ENCODE results near the gene PDE4D. TPM values are rescaled to one million over a fixed set of nuclear protein-coding genes. Genes with fewer than 3 reads are reported as not detected.

PDE4D gene
- total and polyA plus RNA-seq, 2 experiments from 2014 or later: 4.3 to 9.7 TPM

GRCh38 chr5:59169081-59169767 lies 724.3 kb downstream of the PDE4D start:
- H3K27ac ChIP-seq: no peak overlapping the region
- H3K79me2 ChIP-seq (ENCODE audit: insufficient read depth): no peaks in the 10 kb centered on the region
- no peak overlapping the region for H3K4me2 ChIP-seq (ENCODE audit: unreplicated experiment)
- WGBS, 2 experiments (ENCODE audit: low coverage in 1 of 2, low lambda C conversion rate in 2 of 2, missing lambda C conversion rate in 2 of 2): 39 to 43% methylated on average over 7 of the region's 7 CpGs
- no peak overlapping the region for H3K4me3 ChIP-seq
- peaks cover 7% of the 10 kb centered on the region for H3F3A ChIP-seq (ENCODE audit: insufficient read depth)
- no peaks in the 10 kb centered on the region for H3K9me2 ChIP-seq (ENCODE audit: insufficient read depth)
- H2AFZ ChIP-seq: no peak overlapping the region
- no peaks in the 10 kb centered on the region for H3K9me3 ChIP-seq (ENCODE audit: low read depth)
- in situ Hi-C loops (cut with MboI): no loop called here
- TF ChIP-seq EZH2 (IDR thresholded peaks at IDR 0.05; ENCODE audit: insufficient read depth, poor library complexity, severe bottlenecking) (no peak), EZH2phosphoT487 (IDR thresholded peaks at IDR 0.05; ENCODE audit: insufficient read depth, low read depth) (no peak)
- peaks cover 7% of the 10 kb centered on the region for H3K4me1 ChIP-seq (ENCODE audit: insufficient read depth)
- no peak for DNase-seq
- no peaks in the 10 kb centered on the region for H3K27me3 ChIP-seq (replicated peaks; ENCODE audit: insufficient read depth)
- no peaks in the 10 kb centered on the region for H3K36me3 ChIP-seq (ENCODE audit: low read depth)
- H4K20me1 ChIP-seq (ENCODE audit: insufficient read depth): no peaks in the 10 kb centered on the region
- H3K9ac ChIP-seq: no peak overlapping the region

GRCh38 chr5:59168067-59168466 lies 725.5 kb downstream of the PDE4D start:
- H3F3A ChIP-seq (ENCODE audit: insufficient read depth): peaks cover 14% of the 10 kb centered on the region
- H2AFZ ChIP-seq: no peak overlapping the region
- peaks cover 14% of the 10 kb centered on the region for H3K4me1 ChIP-seq (ENCODE audit: insufficient read depth)
- H3K9me2 ChIP-seq (ENCODE audit: insufficient read depth): no peaks in the 10 kb centered on the region
- H3K4me2 ChIP-seq (ENCODE audit: unreplicated experiment): no peak overlapping the region
- no peaks in the 10 kb centered on the region for H3K79me2 ChIP-seq (ENCODE audit: insufficient read depth)
- WGBS, 2 experiments (ENCODE audit: low coverage in 1 of 2, low lambda C conversion rate in 2 of 2, missing lambda C conversion rate in 2 of 2): 77% methylated on average over 6 of the region's 6 CpGs
- H3K36me3 ChIP-seq (ENCODE audit: low read depth): no peaks in the 10 kb centered on the region
- no peak overlapping the region for H3K9ac ChIP-seq
- TF ChIP-seq EZH2phosphoT487 (IDR thresholded peaks at IDR 0.05; ENCODE audit: insufficient read depth, low read depth): no peak
- TF ChIP-seq EZH2 (IDR thresholded peaks at IDR 0.05; ENCODE audit: insufficient read depth, poor library complexity, severe bottlenecking): no peak
- no peak overlapping the region for H3K4me3 ChIP-seq
- no peaks in the 10 kb centered on the region for H3K27me3 ChIP-seq (replicated peaks; ENCODE audit: insufficient read depth)
- H3K27ac ChIP-seq: no peak overlapping the region
- in situ Hi-C loops (cut with MboI): no loop called here
- DNase-seq: no peak
- H4K20me1 ChIP-seq (ENCODE audit: insufficient read depth): no peaks in the 10 kb centered on the region
- H3K9me3 ChIP-seq (ENCODE audit: low read depth): no peaks in the 10 kb centered on the region

GRCh38 chr5:59164041-59164830 lies 729.3 kb downstream of the PDE4D start:
- peak overlapping the region; percentile 8 for H3K4me3 ChIP-seq
- H3K4me1 ChIP-seq (ENCODE audit: insufficient read depth): peaks cover 14% of the 10 kb centered on the region
- H3K27me3 ChIP-seq (replicated peaks; ENCODE audit: insufficient read depth): no peaks in the 10 kb centered on the region
- peak overlapping the region; percentile 58 for H3K27ac ChIP-seq
- TF ChIP-seq EZH2phosphoT487 (IDR thresholded peaks at IDR 0.05; ENCODE audit: insufficient read depth, low read depth): no peak
- TF ChIP-seq EZH2 (IDR thresholded peaks at IDR 0.05; ENCODE audit: insufficient read depth, poor library complexity, severe bottlenecking): no peak
- H2AFZ ChIP-seq: peak overlapping the region; percentile 53
- H3F3A ChIP-seq (ENCODE audit: insufficient read depth): peaks cover 14% of the 10 kb centered on the region
- H4K20me1 ChIP-seq (ENCODE audit: insufficient read depth): no peaks in the 10 kb centered on the region
- DNase-seq: peak; percentile 61
- no peaks in the 10 kb centered on the region for H3K36me3 ChIP-seq (ENCODE audit: low read depth)
- peak overlapping the region; percentile 49 for H3K4me2 ChIP-seq (ENCODE audit: unreplicated experiment)
- H3K9me2 ChIP-seq (ENCODE audit: insufficient read depth): no peaks in the 10 kb centered on the region
- H3K79me2 ChIP-seq (ENCODE audit: insufficient read depth): no peaks in the 10 kb centered on the region
- peak overlapping the region; percentile 21; the same call in 1 of the 2 replicates for H3K9ac ChIP-seq
- WGBS, 2 experiments (ENCODE audit: low coverage in 1 of 2, low lambda C conversion rate in 2 of 2, missing lambda C conversion rate in 2 of 2): 14 to 17% methylated on average over 7 of the region's 7 CpGs
- in situ Hi-C loops (cut with MboI): no loop called here
- no peaks in the 10 kb centered on the region for H3K9me3 ChIP-seq (ENCODE audit: low read depth)

GRCh38 chr5:59161221-59162105 lies 732.1 kb downstream of the PDE4D start:
- no peak overlapping the region for H3K4me2 ChIP-seq (ENCODE audit: unreplicated experiment)
- H3K27ac ChIP-seq: no peak overlapping the region
- no peak for DNase-seq
- H3F3A ChIP-seq (ENCODE audit: insufficient read depth): peaks cover 14% of the 10 kb centered on the region
- 95 to 96% methylated on average over 9 of the region's 9 CpGs for WGBS, 2 experiments (ENCODE audit: low coverage in 1 of 2, low lambda C conversion rate in 2 of 2, missing lambda C conversion rate in 2 of 2)
- H3K36me3 ChIP-seq (ENCODE audit: low read depth): no peaks in the 10 kb centered on the region
- H3K4me3 ChIP-seq: no peak overlapping the region
- in situ Hi-C loops (cut with MboI): no loop called here
- H4K20me1 ChIP-seq (ENCODE audit: insufficient read depth): no peaks in the 10 kb centered on the region
- H3K4me1 ChIP-seq (ENCODE audit: insufficient read depth): peaks cover 14% of the 10 kb centered on the region
- no peaks in the 10 kb centered on the region for H3K9me3 ChIP-seq (ENCODE audit: low read depth)
- TF ChIP-seq EZH2phosphoT487 (IDR thresholded peaks at IDR 0.05; ENCODE audit: insufficient read depth, low read depth) (no peak), EZH2 (IDR thresholded peaks at IDR 0.05; ENCODE audit: insufficient read depth, poor library complexity, severe bottlenecking) (no peak)
- H3K79me2 ChIP-seq (ENCODE audit: insufficient read depth): no peaks in the 10 kb centered on the region
- no peak overlapping the region for H2AFZ ChIP-seq
- no peaks in the 10 kb centered on the region for H3K27me3 ChIP-seq (replicated peaks; ENCODE audit: insufficient read depth)
- no peak overlapping the region for H3K9ac ChIP-seq
- no peaks in the 10 kb centered on the region for H3K9me2 ChIP-seq (ENCODE audit: insufficient read depth)

Data from GM23248 (cell line).